ENCODE results near the gene CFAP97D2. TPM values are rescaled to one million over a fixed set of nuclear protein-coding genes. Genes with fewer than 3 reads are reported as not detected.

The CFAP97D2 gene
- total RNA-seq, 1 donor from 2014 or later: not detected

DNA sequence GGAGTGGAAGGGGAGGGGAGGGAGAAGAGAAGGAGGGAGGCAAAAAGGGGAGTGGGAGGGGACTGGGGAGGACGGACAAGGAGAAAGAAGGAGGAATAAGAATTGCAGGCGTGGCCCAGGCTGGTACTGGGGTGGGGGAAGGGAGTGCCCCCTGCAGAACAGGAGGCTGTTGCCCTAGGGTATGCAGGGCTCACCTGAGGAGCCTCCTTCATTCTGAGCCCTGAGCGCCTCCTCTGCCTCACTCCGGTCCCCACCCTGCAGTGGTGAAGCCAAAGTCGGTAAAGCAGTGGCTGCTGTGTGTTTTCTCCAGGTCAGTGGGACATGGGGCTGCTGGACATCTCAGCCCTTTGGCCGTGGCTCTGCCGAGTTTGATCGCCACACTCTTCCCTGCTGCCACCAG is 46.6 kb downstream of the CFAP97D2 start:
- Mint-ChIP-seq H3K27ac (ENCODE audit: unreplicated experiment) (no peak overlapping the region), H3K4me1 (ENCODE audit: unreplicated experiment) (peaks cover 23% of the 10 kb centered on the region), H3K4me3 (ENCODE audit: unreplicated experiment) (no peak overlapping the region), H3K36me3 (ENCODE audit: low read depth, unreplicated experiment) (no peaks in the 10 kb centered on the region), H3K27me3 (ENCODE audit: unreplicated experiment) (peaks cover 2% of the 10 kb centered on the region), H3K9me3 (ENCODE audit: unreplicated experiment) (no peaks in the 10 kb centered on the region)
- no peak for DNase-seq (ENCODE audit: low spot score)
- TF ChIP-seq, protein P1, sequence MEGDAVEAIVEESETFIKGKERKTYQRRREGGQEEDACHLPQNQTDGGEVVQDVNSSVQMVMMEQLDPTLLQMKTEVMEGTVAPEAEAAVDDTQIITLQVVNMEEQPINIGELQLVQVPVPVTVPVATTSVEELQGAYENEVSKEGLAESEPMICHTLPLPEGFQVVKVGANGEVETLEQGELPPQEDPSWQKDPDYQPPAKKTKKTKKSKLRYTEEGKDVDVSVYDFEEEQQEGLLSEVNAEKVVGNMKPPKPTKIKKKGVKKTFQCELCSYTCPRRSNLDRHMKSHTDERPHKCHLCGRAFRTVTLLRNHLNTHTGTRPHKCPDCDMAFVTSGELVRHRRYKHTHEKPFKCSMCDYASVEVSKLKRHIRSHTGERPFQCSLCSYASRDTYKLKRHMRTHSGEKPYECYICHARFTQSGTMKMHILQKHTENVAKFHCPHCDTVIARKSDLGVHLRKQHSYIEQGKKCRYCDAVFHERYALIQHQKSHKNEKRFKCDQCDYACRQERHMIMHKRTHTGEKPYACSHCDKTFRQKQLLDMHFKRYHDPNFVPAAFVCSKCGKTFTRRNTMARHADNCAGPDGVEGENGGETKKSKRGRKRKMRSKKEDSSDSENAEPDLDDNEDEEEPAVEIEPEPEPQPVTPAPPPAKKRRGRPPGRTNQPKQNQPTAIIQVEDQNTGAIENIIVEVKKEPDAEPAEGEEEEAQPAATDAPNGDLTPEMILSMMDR (IDR thresholded peaks at IDR 0.05; ENCODE audit: unreplicated experiment): no peak

DNA sequence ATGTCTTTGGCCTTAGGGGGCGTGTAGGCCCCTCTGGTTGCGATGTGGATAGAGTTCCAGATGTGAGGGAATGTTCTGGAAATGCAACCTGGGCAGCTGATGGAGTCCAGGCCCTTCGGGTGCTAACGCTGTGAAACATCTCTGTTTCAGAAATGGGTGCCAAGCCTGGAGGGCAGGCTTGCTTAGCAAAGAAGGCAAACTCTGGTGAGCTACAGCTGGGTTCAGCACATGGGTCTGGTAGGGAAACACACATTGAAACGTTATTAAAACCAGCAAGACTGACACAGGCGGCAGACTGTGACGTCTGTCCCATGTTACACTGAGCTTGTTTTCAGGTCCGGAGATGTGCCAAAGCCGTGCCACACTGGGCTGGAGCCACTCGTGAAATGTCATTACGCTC is 47.0 kb downstream of the CFAP97D2 start:
- Mint-ChIP-seq H3K27me3 (ENCODE audit: unreplicated experiment) (peaks cover 2% of the 10 kb centered on the region), H3K9me3 (ENCODE audit: unreplicated experiment) (no peaks in the 10 kb centered on the region), H3K4me3 (ENCODE audit: unreplicated experiment) (no peak overlapping the region), H3K4me1 (ENCODE audit: unreplicated experiment) (peaks cover 22% of the 10 kb centered on the region), H3K27ac (ENCODE audit: unreplicated experiment) (no peak overlapping the region), H3K36me3 (ENCODE audit: low read depth, unreplicated experiment) (no peaks in the 10 kb centered on the region)
- TF ChIP-seq, protein P1 (IDR thresholded peaks at IDR 0.05; ENCODE audit: unreplicated experiment): no peak
- no peak for DNase-seq (ENCODE audit: low spot score)

DNA sequence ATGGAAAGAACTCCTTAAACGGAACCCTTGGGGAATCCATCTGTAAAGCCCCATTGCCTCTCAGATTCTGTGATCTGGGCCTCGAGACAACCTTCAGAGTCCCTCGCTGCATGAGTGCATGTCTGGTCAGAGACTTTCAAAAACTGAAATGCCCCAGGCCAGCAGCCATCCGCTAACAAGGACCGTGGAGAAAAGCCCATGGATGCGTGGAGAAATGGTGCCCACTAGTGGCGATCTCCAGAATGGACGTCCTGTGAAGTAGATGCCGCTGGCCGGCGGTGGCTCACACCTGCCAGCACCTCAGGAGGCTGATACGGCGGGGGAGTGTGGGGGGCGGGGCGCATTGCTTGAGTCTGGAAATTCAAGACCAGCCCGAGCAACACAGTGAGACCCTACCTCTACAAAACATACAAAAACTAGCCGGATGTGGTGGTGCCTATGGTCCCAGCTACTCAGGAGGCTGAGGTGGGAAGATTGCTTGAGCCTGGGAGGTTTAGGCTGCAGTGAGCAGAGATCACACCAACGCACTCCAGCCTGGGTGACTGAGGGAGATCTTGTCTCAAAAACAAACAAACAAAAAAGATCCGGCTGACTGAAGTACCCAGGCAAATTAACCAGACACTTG is 47.8 kb downstream of the CFAP97D2 start:
- Mint-ChIP-seq H3K9me3 (ENCODE audit: unreplicated experiment) (no peaks in the 10 kb centered on the region), H3K36me3 (ENCODE audit: low read depth, unreplicated experiment) (no peaks in the 10 kb centered on the region), H3K4me1 (ENCODE audit: unreplicated experiment) (peaks cover 22% of the 10 kb centered on the region), H3K4me3 (ENCODE audit: unreplicated experiment) (no peak overlapping the region), H3K27me3 (ENCODE audit: unreplicated experiment) (peaks cover 2% of the 10 kb centered on the region), H3K27ac (ENCODE audit: unreplicated experiment) (no peak overlapping the region)
- DNase-seq (ENCODE audit: low spot score): peak; percentile 87
- TF ChIP-seq, protein P1 (IDR thresholded peaks at IDR 0.05; ENCODE audit: unreplicated experiment): peak; percentile 86

DNA sequence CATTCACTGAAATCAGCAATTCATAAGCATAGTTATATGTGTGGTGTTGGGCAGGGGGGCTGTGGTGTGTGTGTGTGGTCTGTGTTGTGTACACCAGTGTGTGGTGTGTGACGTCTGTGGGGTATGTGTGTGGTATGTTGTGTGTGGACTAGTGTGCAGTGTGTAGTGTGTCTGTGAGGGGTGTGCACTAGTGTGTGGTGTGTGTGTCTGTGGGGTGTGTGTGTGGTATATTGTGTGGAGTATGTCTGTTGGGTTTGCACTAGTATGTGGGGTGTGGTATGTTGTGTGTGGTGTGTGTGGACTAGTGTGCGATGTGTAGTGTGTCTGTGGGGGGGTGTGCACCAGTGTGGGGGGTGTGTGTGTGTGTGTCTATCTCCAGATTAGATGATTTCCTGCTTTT is 48.5 kb downstream of the CFAP97D2 start:
- no peaks in the 10 kb centered on the region for H3K9me3 Mint-ChIP-seq (ENCODE audit: unreplicated experiment)
- no peak for DNase-seq (ENCODE audit: low spot score)
- H3K4me3 Mint-ChIP-seq (ENCODE audit: unreplicated experiment): no peak overlapping the region
- H3K27ac Mint-ChIP-seq (ENCODE audit: unreplicated experiment): no peak overlapping the region
- TF ChIP-seq, protein P1 (IDR thresholded peaks at IDR 0.05; ENCODE audit: unreplicated experiment): no peak
- H3K4me1 Mint-ChIP-seq (ENCODE audit: unreplicated experiment): peaks cover 19% of the 10 kb centered on the region
- H3K27me3 Mint-ChIP-seq (ENCODE audit: unreplicated experiment): peaks cover 2% of the 10 kb centered on the region
- no peaks in the 10 kb centered on the region for H3K36me3 Mint-ChIP-seq (ENCODE audit: low read depth, unreplicated experiment)

DNA sequence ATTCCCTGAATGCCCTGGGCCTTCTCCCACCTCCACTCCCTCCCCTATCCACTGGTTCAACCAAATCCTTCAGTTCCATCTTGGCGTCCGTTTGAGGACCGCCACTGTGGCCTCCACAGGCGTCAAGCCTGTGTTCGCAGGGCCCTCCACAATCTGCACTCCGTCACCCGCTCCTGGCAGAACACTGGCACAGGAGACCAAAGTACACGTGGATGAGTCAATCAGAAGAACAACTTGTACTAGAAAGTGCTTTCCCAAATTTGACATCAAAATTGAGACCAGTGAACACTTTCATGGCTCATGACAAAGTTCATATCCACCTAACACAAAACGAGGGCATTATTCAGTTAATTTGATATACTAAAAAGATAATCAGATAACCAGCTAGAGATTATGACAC is 49.1 kb downstream of the CFAP97D2 start:
- Mint-ChIP-seq H3K27ac (ENCODE audit: unreplicated experiment) (peak overlapping the region; percentile 44), H3K4me1 (ENCODE audit: unreplicated experiment) (peaks cover 17% of the 10 kb centered on the region), H3K27me3 (ENCODE audit: unreplicated experiment) (peaks cover 2% of the 10 kb centered on the region), H3K36me3 (ENCODE audit: low read depth, unreplicated experiment) (no peaks in the 10 kb centered on the region), H3K9me3 (ENCODE audit: unreplicated experiment) (no peaks in the 10 kb centered on the region), H3K4me3 (ENCODE audit: unreplicated experiment) (no peak overlapping the region)
- DNase-seq (ENCODE audit: low spot score): no peak
- TF ChIP-seq, protein P1 (IDR thresholded peaks at IDR 0.05; ENCODE audit: unreplicated experiment): no peak
